Stimulated activated CD8-positive, alpha-beta memory T cell treated with anti-CD3 and anti-CD28 coated beads, Interleukin-2, amount 100 ng/mL, for 48 hours (primary cell): ENCODE measurements around the gene RFK.
A peak's percentile ranks its signal among the peaks of the same experiment; 100 is the strongest.

ENCODE experiments used
- DNase-seq, 2 donors: peaks; one replicate each; pipeline ENCODE4 v3.0.0-alpha.2; 2020; ENCODE audit warnings: low read depth in 2 of 2

RFK gene

GRCh38 chr9:76412638-76413037, 18.4 kb upstream of the RFK start:
- no peak for DNase-seq

GRCh38 chr9:76405868-76406267, 11.6 kb upstream of the RFK start:
- DNase-seq, result no peak

GRCh38 chr9:76405340-76405739, 11.1 kb upstream of the RFK start:
- DNase-seq, result no peak

- no peak for DNase-seq
Measured at GRCh38 chr9:76404401-76404800, 10.2 kb upstream of the RFK start.

- no peak for DNase-seq
Measured at GRCh38 chr9:76403352-76403751, 9.1 kb upstream of the RFK start.

DNA sequence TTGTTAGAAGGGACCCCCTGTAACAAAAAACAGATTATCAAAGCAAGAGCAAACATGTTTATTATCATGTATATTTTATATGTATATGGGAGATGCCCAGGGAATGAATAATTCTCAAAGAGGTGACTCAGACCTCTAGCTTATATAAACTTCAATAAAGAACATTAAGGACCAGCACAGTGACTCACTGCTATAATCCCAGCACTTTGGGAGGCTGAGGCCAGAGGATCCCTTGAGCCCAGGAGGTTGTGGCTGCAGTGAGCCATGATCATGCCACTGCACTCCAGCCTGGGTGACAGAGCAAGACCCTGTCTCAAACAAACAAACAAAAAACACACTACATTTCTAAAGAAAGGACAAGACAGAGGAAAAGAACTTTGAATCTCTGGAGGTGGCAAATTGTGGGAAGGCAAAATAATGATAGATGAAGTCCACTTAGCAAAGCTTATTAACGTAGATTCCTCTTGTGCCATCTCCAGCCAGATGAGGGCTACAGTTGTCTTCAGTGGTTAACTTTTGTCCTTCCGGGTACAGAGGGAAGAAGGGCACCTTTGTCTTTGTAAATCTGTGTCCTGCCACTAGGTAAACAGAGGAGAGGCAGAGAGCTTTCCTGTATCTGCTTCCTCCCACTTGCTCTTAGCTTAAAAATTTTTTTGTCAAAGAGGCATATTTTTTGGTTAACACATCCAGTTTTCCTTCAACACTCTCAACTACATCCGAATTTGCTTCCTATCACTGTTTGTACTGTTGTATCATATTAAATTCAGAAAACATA, 7.5 kb upstream of the RFK start:
- no peak for DNase-seq

DNA sequence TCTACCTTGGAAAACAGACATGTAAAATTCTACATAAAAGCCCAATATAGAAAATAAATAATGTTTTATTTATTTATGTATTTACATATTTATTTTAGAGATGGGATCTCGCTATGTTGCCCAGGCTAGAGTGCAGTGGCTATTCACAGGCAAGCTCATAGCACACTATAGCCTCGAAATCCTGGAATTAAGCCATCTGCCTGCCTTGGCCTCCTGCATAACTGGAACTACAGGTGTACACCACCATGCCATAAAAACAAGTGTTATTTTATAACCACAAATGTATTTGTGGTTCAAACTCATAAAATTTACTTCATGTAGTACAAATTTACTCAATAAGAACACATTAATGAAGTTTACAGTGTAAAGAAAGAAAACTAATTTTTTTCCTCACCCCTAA, 7.0 kb upstream of the RFK start:
- DNase-seq, result no peak

- DNase-seq, result no peak
Measured at GRCh38 chr9:76400534-76401096, 6.4 kb upstream of the RFK start.

DNA sequence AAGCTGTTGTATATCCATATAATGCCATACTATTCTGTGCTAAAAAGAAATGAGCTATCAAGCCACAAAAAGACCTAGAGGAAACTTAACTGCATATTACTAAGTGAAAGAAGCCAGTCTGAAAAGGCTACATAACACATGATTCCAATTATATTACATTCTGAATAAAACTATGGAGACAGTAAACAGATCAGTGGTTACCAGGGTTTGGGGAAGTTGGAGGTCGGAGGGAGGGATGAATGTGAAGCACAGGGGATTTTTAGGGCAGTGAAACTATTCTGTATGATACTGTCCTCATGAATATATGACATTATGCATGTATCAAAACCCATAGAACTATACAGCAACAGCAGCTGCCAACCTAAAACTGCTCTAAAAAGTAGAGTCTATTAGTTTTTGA, 5.6 kb upstream of the RFK start:
- no peak for DNase-seq

DNA sequence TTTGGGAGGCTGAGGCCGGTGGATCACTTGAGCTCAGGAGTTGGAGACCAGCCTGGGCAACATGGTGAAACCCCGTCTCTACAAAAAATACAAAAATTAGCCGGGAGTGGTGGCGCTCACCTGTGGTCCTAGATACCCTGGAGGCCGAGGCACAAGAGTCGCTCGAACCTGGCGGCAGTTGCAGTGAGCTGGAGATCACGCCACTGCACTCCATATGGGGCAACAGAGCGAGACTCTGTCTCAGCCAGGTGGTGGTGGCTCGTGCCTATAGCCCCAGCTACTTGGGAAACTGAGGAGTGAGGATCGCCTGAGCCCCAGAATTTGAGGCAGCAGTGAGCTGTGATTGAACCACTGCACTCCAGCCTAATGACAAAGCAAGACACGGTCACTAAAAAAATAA, 2.4 kb upstream of the RFK start:
- no peak for DNase-seq

- DNase-seq, result no peak
Measured at GRCh38 chr9:76396144-76396543, 1.9 kb upstream of the RFK start.

- DNase-seq, result no peak
Measured at GRCh38 chr9:76395381-76395780, 1.2 kb upstream of the RFK start.

GRCh38 chr9:76394960-76395252, 680 bp upstream of the RFK start:
- peak; percentile 25 to 38 for DNase-seq

DNA sequence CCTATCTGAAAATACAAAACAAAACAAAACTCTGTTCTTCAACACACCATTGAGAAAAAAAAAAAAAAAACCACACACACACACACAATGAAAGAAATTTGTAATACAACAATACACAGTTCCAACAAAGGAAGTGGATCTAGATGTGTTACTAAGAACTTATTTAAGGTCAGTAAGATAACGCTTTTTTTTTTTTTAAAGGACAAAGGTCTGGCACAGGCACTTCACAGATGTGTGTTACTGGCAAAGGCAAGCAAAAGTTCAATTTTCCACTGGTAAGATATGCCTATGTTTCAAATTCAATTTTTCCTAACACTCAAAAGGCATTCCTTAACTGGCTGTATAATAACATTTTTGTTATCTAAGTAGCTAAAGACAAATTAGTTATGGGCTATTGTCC, 3.6 kb downstream of the RFK start:
- no peak for DNase-seq

DNA sequence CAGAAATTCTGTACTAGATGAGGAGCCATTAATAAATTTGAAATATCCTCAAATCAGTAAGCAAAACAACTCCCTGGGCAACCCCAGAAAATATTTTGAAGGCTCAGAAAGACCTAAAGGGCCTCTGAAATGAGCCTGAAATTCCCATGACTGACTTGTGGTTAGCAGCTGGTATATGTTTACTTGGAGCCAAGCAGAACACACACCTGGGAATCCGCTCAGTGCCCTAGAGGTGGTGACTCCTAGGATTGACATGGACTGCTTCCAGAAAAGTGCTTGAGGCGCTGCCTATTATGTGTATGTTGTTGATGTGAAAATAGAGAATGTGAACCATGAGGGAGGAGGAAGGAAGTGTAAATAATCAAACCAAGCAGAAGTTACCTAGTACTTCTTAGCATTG, 14.7 kb downstream of the RFK start:
- no peak for DNase-seq

- no peak for DNase-seq
Measured at GRCh38 chr9:76378367-76379073, 15.7 kb downstream of the RFK start.

- no peak for DNase-seq
Measured at GRCh38 chr9:76377791-76378190, 16.4 kb downstream of the RFK start.

GRCh38 chr9:76374783-76375559, 19.3 kb downstream of the RFK start:
- no peak for DNase-seq

GRCh38 chr9:76373784-76374474, 20.3 kb downstream of the RFK start:
- DNase-seq, result no peak

GRCh38 chr9:76373173-76373783, 20.9 kb downstream of the RFK start:
- DNase-seq, result no peak

DNA sequence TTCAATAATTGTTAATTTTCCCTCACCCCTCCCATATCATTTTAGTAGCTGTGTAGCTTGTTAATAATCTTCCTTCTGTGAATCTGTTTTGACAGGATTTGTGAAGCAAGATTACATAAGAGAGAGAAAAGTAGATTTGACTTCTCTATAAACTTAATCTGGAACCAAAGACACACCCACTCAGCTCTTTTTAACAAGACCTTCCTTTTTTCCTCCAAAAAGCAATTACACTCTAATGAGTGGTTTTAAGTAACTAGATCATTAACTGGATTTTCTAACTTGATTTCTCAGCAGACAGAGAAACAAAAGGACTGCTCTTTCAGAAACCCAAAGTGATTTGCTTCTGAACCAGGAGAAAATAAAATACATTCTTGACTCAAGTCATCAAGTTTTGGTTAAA, 21.9 kb downstream of the RFK start:
- DNase-seq, result no peak

GRCh38 chr9:76371901-76372300, 22.3 kb downstream of the RFK start:
- no peak for DNase-seq
